HG03575 (cell line): Measurements from ENCODE around the gene SHROOM4.

Experiments used
- ATAC-seq: cut with Tn5 transposase; IDR thresholded peaks from one replicate; pipeline ENCODE4 v1.9.1; 2021; ENCODE audit not compliant: unreplicated experiment, insufficient number of reproducible peaks, low FRiP score; ENCODE audit errors: extremely low read depth

The SHROOM4 gene

DNA sequence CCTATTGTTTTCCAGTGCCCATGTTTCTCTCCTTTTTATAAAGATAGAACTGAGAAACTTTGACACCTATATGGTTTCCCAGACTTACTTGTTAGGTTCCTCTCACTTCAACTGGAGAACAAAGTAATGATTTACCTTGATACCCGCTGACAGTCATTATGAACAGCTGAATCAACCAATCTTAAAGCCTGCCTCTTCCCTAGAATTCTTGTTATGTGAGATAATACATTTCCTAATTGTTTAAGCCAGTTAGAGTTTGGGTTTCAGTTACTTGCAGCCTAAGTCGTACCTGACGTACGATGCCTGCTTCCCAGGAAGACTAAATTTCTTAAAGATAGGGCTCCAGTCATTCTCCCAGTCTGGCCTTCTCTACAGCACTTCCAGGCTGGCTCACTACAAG is 97.3 kb downstream of the SHROOM4 start:
- ATAC-seq, result no peak

DNA sequence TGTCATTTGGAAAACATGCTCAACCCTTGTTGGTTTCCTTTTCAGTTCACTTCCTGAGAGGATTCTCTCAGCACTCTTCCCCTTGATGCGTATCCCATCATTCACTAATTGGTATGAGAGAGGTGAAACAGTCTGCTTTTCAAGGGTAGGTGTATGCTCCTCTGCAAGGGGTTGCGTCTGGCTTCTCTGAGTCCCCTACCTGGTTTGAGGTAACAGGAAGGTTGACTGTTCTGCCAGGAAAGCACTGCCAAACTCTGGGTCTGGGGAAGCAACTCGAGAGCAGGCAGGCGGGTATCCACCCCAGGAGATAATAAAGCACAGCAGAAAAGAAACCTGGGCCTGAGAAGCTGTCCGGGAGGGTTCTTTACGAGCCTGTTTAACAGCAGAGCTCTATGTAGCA is 101.2 kb downstream of the SHROOM4 start:
- no peak for ATAC-seq

DNA sequence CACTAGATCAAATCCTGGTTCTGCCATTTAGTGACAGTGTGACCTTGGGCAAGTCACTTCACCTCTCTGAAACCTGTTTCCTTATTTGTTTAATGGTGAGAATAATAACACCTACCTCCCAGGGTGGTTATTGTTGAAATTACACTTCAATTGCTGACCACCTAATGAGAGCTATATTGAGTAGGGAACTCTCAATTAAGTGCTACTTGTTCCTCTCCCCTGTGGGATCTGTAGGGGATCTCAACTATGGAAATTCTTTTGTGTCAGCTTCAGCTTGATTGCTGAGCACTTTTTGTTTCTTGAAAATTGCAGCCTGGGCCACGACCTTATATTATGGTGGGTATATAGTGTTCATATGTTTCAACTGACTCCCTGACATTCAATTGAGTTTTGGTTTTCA is 102.1 kb downstream of the SHROOM4 start:
- ATAC-seq, result no peak

DNA sequence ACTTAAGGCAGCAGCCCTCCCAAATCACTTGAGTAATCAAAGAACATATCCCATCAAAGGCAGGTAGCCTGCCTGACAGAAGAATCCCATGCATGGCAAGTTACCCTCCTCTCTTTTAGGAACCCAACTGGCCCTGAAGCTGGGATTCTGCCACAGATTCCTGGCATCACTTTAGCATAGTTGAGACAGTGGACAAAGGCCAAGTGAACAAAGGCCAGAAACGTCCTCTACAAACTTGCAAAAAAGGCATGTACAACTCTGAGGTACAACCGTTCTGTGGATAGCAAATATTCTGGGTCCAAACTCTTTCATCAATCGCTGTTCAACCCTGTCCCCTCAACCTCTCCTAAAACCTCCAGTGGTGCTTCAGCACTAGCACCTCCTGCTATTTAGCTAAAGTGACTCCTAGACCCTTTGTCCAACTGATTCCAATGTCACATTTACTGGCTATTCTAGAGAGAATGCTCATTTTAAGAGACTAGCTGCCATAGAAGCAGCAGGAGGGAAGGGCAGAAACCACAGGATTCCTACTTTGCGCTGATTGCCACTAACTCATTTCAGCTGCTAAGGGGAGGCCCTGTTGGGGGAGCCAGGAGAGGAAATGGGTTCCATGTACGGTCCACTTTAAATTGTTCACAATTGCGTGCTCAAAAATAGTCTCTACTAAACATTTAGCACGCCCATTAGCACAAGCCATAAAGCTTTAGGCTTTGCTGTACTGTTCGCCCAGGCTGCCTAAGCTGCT is 105.9 kb downstream of the SHROOM4 start:
- no peak for ATAC-seq

DNA sequence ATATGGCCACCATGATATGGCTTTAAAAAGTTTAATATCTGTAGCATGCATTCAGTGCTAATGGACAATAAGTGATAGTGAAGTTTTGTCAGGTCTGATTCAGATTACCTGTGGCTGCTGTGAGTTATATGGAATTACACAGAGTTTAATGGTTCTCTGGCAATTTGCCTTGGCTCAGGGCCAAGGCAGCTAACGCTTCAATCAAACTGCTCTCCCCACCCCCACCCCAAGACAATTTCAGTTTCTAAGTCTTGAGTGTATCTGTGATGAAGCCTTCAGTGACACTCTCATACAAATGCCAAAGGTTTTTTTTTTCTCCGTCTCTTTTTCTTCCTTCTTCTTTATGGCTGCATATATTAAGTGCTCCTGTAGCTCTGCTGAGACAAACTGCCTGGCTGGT is 106.6 kb downstream of the SHROOM4 start:
- no peak for ATAC-seq

DNA sequence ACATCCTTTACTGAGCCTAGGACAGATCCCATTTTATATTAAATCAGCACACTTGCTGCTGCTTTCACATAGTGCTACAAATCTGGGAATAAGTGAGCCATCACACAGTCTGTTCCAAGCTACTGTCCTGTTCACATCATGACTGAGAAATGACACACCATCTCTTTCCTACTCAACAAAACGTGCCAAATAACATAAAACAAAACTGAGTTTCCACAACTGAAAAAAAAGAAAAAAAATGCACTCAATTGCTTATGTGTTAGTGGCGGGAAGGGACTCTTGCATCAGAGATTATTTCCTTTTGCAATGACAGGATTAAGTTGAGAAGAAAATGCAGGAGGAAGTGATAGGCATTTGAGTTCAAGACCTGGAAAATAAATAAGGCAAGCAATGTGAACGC is 109.0 kb downstream of the SHROOM4 start:
- no peak for ATAC-seq

DNA sequence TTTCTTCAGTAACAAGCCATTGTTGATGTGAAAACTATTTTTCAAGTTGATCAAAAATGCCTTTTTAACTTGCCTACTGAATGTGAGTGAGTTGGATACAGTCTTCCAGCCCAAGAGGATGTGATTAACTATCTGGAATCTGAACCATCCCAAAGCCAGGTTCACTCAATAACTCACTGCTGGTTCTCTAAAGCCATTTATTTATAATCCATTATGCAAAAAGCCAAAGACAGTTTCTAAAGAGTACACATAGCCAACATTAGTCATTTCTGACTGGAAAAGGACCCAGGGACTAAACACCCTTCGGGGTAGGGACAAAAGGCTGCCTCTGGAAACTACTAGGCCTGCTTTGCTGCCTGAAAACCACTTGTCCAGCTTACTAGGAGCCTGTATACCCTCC is 109.6 kb downstream of the SHROOM4 start:
- ATAC-seq, result no peak

DNA sequence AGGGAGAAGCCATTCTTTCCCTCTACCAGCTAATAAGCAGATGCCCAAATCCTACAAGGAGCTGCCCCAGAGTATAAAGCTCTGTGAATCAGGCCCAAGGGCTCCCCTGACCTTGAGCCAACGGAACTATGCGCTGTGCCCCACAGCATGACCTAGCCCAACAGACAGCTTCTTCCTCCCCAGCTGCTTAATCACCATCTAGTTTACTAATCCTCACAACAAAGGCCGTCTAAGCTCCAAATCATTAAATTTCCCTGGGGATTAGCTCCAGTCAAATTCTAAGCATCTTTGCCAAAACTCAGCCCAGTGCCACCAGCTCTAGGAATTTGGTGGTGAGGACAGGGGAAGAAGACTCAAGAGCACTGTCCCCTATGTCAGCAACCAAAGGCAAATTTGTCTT is 113.1 kb downstream of the SHROOM4 start:
- ATAC-seq, result no peak

DNA sequence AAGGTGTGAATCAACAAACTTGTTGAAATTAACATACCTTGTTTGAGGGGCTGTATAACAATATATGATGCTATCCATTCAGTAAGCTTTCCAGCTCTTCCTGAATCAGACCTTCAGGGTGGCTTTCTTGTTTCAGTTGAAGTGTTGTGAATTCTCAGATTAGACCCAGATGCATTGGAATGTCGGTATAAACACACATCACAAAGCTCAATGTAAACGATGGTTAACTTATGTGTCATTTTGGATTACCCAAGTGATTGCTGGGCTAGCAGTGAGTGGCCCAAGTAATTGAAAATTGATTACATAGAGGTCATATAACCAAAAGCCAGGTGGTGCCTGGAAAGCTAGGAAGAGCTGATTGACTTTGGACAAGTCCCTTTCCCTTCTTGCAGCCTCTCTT is 115.0 kb downstream of the SHROOM4 start:
- ATAC-seq, result no peak

DNA sequence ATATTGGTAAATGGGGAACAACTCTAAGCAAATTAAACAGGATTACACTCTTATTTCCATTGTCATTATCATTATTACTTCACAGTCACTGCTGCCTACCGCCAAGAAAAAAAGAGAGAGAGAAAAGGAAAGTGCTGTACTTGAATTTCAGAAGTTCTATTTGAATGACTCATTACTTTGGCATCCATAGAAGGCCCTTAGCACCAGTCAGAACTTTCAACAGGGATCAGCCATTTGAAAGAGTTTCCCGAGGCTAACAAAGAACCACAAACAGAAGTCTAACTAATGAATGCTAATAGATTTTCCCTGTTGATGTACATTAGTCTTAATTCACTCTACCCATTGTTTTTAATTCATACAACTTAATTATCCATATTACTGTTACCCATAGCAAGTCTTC is 116.3 kb downstream of the SHROOM4 start:
- no peak for ATAC-seq

DNA sequence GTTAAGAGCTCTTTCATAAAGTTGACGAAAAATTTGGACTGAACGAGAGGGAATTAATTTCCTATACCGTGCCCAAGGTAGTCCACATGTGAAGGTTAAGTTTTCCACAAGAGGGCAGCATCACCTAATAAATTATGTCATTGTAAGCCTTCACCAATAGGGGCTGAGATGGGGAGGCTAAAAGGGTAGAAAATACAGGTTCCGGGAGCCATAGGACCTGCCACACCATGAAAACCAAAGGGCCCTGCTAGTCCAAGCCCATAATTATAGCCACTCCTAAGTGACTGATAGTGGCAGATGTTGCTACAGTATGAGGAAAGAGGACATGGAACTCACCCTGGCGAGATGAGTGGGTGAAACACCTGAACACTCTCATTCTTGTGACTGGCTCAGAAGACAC is 122.2 kb downstream of the SHROOM4 start:
- ATAC-seq, result peak; percentile 66

DNA sequence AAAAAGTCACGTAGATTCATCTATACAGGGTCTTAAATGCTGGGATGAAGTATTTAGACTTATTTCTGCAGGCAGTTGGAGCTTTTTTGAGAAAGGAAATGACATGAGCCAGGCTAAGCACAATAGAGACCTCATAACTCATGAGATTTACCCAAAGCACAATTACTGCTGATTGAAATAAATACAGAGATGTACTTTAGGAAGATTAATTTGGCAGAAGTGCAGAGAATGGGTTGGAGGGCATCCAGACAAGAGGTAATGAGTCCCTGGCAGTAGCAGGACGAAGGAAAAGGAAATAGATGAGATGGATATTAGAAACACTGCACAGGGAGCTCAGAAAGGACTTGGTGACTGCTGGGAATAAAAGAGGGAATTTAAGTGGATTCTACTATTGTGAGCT is 129.1 kb downstream of the SHROOM4 start:
- no peak for ATAC-seq

DNA sequence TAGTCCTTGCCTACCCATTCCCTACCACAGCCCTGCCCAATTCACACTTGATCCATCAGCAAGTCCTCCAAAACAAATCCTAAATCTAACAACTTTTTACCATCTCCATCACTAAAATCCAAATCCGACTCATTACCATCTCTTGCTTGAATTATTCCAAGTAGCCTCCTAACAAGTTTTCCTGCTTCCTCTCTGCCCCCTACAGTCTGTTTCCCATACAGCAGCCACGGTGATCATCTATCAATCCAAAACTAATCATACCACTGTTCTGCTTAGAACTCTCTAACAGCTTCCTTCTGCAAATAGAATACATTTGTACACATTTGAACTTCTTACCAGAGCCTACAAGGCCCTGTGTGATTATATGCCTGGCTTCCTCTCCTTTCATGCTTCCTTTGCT is 133.0 kb downstream of the SHROOM4 start:
- no peak for ATAC-seq

DNA sequence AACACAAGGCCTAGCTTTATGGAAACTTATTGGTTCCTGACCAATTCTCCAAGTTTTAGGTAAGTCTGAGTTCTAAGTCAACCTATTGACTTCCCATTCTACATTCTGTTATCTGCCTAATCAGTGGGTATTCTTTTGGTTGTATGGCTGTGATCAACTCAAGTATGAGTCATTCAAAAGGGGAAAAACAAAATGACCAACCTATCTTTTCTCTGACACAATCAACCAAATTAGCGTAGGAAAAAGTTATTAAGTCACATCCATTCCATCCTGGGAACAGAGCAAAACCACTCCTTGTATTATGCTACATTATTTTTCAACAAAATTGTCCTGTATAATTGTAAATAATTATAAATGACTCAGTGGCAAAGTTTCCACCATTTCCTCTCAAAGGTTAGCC is 136.2 kb downstream of the SHROOM4 start:
- no peak for ATAC-seq

DNA sequence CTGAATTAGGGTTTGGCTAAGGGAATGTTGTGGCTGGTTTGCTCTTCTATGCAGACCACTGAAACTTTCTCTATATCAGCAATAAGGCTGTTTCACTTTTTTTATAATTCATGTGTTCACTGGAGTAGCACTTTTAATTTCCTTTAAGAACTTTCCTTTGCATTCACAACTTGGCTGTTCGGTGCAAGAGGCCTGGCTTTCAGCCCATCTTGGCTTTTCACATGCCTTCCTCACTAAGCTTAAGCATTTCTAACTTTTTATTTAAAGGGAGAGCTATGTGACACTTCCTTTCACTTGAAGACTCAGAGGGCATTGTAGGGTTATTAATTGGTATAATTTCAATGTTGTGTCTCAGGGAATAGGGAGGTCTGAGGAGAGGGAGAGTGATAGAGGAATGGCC is 142.3 kb downstream of the SHROOM4 start:
- ATAC-seq, result no peak

DNA sequence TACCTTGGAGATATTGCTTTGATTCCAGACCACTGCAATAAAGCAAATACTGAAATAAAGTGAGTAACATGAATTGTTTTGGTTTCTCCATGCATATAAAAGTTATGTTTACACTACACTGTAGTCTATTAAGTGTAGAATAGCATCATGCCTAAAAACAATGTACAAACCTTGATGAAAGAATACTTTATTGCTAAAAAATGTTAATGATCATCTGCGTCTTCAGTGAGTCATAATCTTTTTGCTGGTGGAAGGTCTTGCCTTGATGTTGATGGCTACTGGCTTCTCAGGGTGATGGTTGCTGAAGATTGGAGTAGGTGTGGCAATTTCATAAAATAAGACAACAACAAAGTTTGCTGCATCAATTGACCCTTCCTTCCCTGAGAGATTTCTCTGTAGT is 145.1 kb downstream of the SHROOM4 start:
- no peak for ATAC-seq

DNA sequence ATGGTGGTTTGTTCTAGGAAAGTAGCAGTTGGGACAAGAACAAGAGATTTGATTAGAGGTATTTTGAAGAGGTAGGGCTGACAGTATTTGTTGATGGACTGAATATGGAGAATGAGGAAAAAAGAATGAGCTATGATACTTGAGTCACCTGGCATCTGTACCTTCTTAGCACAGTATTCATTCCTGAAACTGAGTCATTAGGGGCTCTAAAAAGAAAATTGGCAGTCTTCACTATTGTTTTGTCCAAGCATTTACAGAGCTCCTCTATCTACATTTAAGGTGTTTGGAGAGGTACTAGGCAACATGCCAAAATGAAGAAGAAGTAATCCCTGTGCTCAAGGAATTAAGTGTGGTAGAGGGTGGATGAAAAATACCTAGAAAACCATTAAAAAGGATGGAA is 165.8 kb downstream of the SHROOM4 start:
- ATAC-seq, result no peak

DNA sequence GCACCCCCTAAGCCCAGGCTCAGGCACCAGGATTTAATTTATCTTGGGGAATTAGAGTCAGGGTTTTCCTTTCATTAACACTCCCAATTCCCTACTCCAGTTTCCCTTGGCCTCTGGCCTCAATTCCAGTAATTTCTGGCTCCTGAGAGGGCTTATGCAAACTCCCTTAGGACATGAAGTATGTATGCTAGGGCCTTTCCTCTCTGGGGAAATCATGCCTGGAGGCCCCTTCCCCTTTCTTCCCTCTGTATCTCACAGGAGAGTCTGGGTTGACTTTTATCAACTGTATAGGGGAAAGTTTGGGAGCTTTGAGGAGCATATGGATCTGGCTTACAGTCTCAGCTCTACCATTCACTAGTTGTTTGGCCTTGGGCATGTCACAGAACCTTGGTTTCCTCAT is 169.5 kb downstream of the SHROOM4 start:
- no peak for ATAC-seq

DNA sequence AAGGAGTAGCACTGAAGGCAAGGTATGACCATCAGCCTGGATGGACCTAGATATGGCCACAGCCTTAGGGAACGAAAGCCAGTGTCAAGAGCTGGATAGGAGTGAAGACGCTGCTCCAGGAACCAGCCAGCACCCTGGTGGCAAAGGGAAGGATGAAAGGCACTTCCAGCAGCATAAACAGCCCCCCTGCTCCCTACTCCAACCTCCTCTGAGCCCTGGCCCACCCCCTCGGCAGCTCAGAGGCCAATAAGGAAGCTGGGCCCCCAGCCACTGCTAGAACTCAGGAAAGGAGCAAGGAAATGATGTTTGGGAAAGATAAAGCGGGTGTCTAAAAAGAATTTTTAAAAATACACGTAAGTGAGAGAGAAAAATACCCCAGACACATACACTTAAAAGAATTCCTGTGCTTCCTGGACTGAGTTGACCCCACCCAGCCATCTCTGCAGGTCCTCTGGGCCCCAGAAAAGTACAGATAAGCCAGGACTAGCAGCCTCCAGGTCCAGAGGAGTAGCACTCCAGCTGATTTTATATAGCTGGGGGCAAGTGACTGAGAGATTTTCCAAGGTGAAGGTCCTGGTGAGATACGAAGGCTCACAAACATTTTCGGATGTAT is 170.4 kb downstream of the SHROOM4 start:
- ATAC-seq, result no peak

DNA sequence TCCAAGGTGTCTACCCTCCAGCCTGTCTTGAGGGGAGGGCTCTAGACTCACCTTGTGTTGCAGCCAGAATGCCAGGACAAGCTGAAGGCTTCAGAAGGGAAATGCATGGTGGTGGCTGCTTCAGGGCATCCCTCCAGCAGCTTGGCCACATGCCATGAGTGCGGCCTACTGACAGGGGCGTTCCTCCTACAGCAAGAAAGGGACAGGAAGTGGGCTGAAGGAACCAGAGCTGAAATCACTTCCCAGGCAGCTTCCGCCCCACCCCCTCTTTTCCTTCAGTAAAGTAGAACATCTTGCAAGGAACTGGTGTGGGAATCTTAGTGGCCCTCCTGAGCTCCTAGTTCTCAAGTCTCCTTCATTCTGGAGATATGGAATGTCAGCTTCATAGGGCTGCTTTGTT is 175.9 kb downstream of the SHROOM4 start:
- ATAC-seq, result no peak

DNA sequence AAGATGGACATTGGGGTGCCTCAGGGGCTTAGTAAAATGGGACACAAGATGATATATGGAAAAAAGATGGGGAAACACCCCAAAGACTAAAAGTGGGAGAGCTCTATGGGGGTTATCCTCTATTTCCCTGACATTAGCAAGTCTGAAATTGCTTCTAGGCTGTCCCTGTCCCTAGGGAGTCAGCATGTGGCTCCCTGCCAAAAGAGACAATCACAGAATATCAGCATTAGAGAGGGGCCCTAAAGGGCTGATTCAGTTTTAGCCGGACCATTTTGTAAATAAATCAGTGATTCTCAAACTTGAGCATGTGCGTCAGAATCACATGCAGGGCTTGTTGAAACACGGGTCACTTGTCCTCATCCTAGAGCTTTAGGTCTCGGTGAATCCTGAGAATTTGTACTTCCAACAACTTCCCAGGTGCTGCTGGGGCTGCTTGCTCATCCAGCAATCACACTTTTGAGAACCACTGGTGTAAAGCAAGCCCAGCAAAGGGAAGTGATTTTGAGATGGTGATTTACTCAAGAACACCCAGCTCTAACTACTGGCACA is 178.1 kb downstream of the SHROOM4 start:
- ATAC-seq, result no peak
